Measurements from ENCODE around the gene TMEM270.

- TF ChIP-seq POLR2A (IDR thresholded peaks at IDR 0.05; ENCODE audit: low read length) (no peak), GATA1 (IDR thresholded peaks at IDR 0.05; ENCODE audit: low read depth, low read length) (no peak)
Measured at GRCh38 chr7:73881352-73882046, 20.5 kb downstream of the TMEM270 start.

All from erythroblast (primary cell).